Measurements from ENCODE around the gene KDM4C.

GRCh38 chr9:6896562-6896961 is 138.8 kb downstream of the KDM4C start:
- TF ChIP-seq CTCF (conservative IDR thresholded peaks at IDR 0.05; ENCODE audit: low read length) (no peak), EZH2phosphoT487 (IDR thresholded peaks at IDR 0.05; ENCODE audit: borderline replicate concordance, low read depth, low read length) (no peak)
